GM12891 (cell line): ENCODE data around the gene FOXO1.
A peak's percentile ranks its signal among the peaks of the same experiment; 100 is the strongest.

Experiments
- DNase-seq: peaks from one replicate; pipeline ENCODE4 v3.0.0; 2011; ENCODE audit warnings: low spot score; ENCODE audit not compliant: insufficient read length
- FAIRE-seq: peaks from 2 replicates; lab custom pipeline; 2011; peaks lifted over from hg19 to GRCh38; lab: Jason Lieb, UNC
- PAX5 ChIP-seq: IDR thresholded peaks from 2 replicates; pipeline ENCODE4 v1.6.1; 2011; ENCODE audit warnings: low read length, moderate library complexity, mild to moderate bottlenecking; ENCODE audit not compliant: insufficient read depth, severe bottlenecking
- POLR2A ChIP-seq: IDR thresholded peaks from 2 replicates; pipeline ENCODE4 v1.6.1; 2011; ENCODE audit warnings: low read depth, low read length, control low read depth
- POLR2AphosphoS5 ChIP-seq: IDR thresholded peaks from 2 replicates; pipeline ENCODE4 v1.6.1; 2011; ENCODE audit warnings: low read depth, low read length, control low read depth
- POU2F2 ChIP-seq: IDR thresholded peaks from 2 replicates; pipeline ENCODE4 v1.6.1; 2011; ENCODE audit warnings: low read depth, mild to moderate bottlenecking, control low read depth, low read length, moderate library complexity
- SPI1 ChIP-seq: IDR thresholded peaks from 2 replicates; pipeline ENCODE4 v1.6.1; 2011; ENCODE audit warnings: low read depth, low read length, control low read depth
- TAF1 ChIP-seq: IDR thresholded peaks from 2 replicates; pipeline ENCODE4 v1.6.1; 2011; ENCODE audit warnings: low read depth, low read length, control low read depth

Gene FOXO1

GRCh38 chr13:40596484-40596883, 70.0 kb downstream of the FOXO1 start:
- DNase-seq = no peak
- TF ChIP-seq POLR2AphosphoS5 = no peak
- TF ChIP-seq SPI1 = no peak
- no peak for TF ChIP-seq POLR2A
- no peak for TF ChIP-seq POU2F2
- TF ChIP-seq PAX5 = no peak
- TF ChIP-seq TAF1 = no peak
- no peak for FAIRE-seq

- TF ChIP-seq POLR2AphosphoS5 (no peak), POU2F2 (no peak), SPI1 (no peak), POLR2A (no peak), PAX5 (no peak), TAF1 (no peak)
- DNase-seq (no peak), FAIRE-seq (peak; percentile 13)
These were observed 70.7 kb downstream of the FOXO1 start for GRCh38 chr13:40595693-40596092.

GRCh38 chr13:40592035-40592434, 74.4 kb downstream of the FOXO1 start:
- DNase-seq (no peak), FAIRE-seq (no peak)
- TF ChIP-seq SPI1 (no peak), PAX5 (no peak), POLR2A (no peak), POLR2AphosphoS5 (no peak), POU2F2 (no peak), TAF1 (no peak)

GRCh38 chr13:40591091-40591490, 75.3 kb downstream of the FOXO1 start:
- FAIRE-seq (peak; percentile 9), DNase-seq (no peak)
- TF ChIP-seq PAX5 = no peak
- TF ChIP-seq TAF1 = no peak
- no peak for TF ChIP-seq SPI1
- TF ChIP-seq POLR2A = no peak
- TF ChIP-seq POU2F2 = no peak
- TF ChIP-seq POLR2AphosphoS5 = no peak

GRCh38 chr13:40590112-40590862, 76.2 kb downstream of the FOXO1 start:
- FAIRE-seq (no peak), DNase-seq (no peak)
- no peak for TF ChIP-seq POU2F2
- TF ChIP-seq SPI1 = no peak
- no peak for TF ChIP-seq POLR2AphosphoS5
- no peak for TF ChIP-seq PAX5
- TF ChIP-seq POLR2A = no peak
- TF ChIP-seq TAF1 = no peak

- TF ChIP-seq POLR2A = no peak
- TF ChIP-seq TAF1 = no peak
- peak; percentile 90 for TF ChIP-seq SPI1
- TF ChIP-seq POU2F2 = peak; percentile 70; the same call in 1 of the 2 replicates
- peak; percentile 98 for TF ChIP-seq PAX5
- no peak for DNase-seq
- peak; percentile 90 for FAIRE-seq
These were observed 76.9 kb downstream of the FOXO1 start for GRCh38 chr13:40589285-40590109.

- FAIRE-seq (peak; percentile 13), DNase-seq (no peak)
- no peak for TF ChIP-seq POLR2A
- TF ChIP-seq POU2F2 = no peak
- TF ChIP-seq SPI1 = no peak
- no peak for TF ChIP-seq POLR2AphosphoS5
- TF ChIP-seq PAX5 = no peak
- TF ChIP-seq TAF1 = no peak
These were observed 78.3 kb downstream of the FOXO1 start for GRCh38 chr13:40588101-40588500.

GRCh38 chr13:40586886-40587565, 79.4 kb downstream of the FOXO1 start:
- no peak for DNase-seq
- TF ChIP-seq TAF1 (no peak), POLR2AphosphoS5 (no peak)
- no peak for FAIRE-seq

- FAIRE-seq (no peak), DNase-seq (no peak)
- TF ChIP-seq POLR2A (no peak), SPI1 (no peak), PAX5 (no peak), TAF1 (no peak), POLR2AphosphoS5 (no peak), POU2F2 (no peak)
These were observed 80.5 kb downstream of the FOXO1 start for GRCh38 chr13:40585911-40586471.
